BLaER1 treated with 17β-estradiol and CSF1 and Interleukin-3, amounts not matched to agents 10 nM and 100 nM (cell line): ENCODE data around the gene SMOC1.
A peak's percentile ranks its signal among the peaks of the same experiment; 100 is the strongest.

Experiments used
- H3K27ac ChIP-seq, 11 experiments: shearing (Covaris generic); formaldehyde crosslinking; 2 replicates each; pipeline ENCODE4 v1.8.1; 2022
- H3K27me3 ChIP-seq, 11 experiments: shearing (Covaris generic); formaldehyde crosslinking; 2 replicates each; pipeline ENCODE4 v1.8.1; 2022
- H3K36me3 ChIP-seq, 11 experiments: shearing (Covaris generic); formaldehyde crosslinking; 2 replicates each; pipeline ENCODE4 v1.8.1; 2022
- H3K4me1 ChIP-seq, 10 experiments: shearing (Covaris generic); formaldehyde crosslinking; 2 replicates each; pipeline ENCODE4 v1.8.1; 2022
- H3K4me2 ChIP-seq, 11 experiments: shearing (Covaris generic); formaldehyde crosslinking; 2 replicates each; pipeline ENCODE4 v1.8.1; 2022
- H3K4me3 ChIP-seq, 10 experiments: shearing (Covaris generic); formaldehyde crosslinking; 2 replicates each; pipeline ENCODE4 v1.8.1; 2022
- H3K9ac ChIP-seq, 11 experiments: shearing (Covaris generic); formaldehyde crosslinking; 2 replicates each; pipeline ENCODE4 v1.8.1; 2022
- H3K9me3 ChIP-seq, 11 experiments: shearing (Covaris generic); formaldehyde crosslinking; replicated peaks in 1 of 11; 2 replicates each; pipeline ENCODE4 v1.8.1; 2022
- H4K20me1 ChIP-seq, 11 experiments: shearing (Covaris generic); formaldehyde crosslinking; 2 replicates each; pipeline ENCODE4 v1.8.1; 2022
- Cebpa-rat ChIP-seq, 11 experiments: shearing (Covaris generic); IDR thresholded peaks; 2 replicates each; pipeline ENCODE4 v1.8.1; 2022

The SMOC1 gene

DNA sequence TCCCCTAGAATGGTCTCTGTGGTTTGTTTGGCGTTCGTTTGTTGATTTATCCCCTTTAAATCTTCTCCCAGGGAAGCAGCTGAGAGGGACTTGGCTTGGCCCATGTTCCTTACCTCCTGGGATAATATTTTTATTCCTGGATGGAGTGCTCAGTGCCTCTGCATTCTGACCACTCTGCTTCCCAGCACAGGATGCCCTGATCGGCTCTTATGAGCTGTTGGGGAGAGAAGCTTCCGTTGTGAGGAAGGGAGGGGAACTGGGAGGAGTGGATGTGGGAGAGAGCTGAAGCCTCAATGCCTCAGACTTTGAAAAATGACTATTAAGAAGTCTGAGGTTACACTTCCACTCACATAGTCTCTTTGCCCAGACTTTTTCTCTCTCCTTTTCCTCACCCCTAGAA is 114.8 kb downstream of the SMOC1 start:
- Histone ChIP-seq H3K36me3 (no peaks in the 10 kb centered on the region), H3K27me3 (no peaks in the 10 kb centered on the region), H3K4me3 (no peak overlapping the region), H3K4me2 (no peak overlapping the region), H3K27ac (no peak overlapping the region), H3K9ac (no peak overlapping the region), H4K20me1 (no peaks in the 10 kb centered on the region), H3K9me3 (peaks cover 0 to 2% (median 0%) of the 10 kb centered on the region in 11 experiments; a peak in 2 of 22 replicates), H3K4me1 (peaks cover 0 to 9% (median 2%) of the 10 kb centered on the region in 10 experiments; a peak in 5 of 20 replicates)
- no peak for TF ChIP-seq Cebpa-rat (IDR thresholded peaks at IDR 0.05)

DNA sequence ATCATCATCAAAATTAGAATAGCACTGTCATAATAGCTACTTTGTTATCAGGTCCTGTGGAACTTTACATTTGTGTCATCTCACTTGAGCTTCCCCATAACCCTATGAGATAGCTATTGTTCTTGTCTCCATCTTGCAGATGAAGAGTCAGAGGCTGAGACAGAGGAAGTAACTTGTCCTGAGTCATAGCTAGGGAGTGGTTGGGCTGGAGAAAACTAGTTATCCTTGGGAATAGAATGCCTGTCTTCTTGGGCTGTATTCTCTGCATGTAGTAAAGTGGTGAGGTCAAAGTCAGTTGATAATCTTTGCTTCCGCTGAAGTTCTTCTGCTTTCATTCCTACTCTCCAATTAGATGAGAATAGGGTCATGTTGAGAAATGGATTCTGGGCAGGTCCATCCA is 117.0 kb downstream of the SMOC1 start:
- H3K4me1 ChIP-seq: peaks cover 11 to 29% (median 23%) of the 10 kb centered on the region in 10 experiments
- no peak overlapping the region for H3K27ac ChIP-seq
- H3K4me2 ChIP-seq: peak overlapping the region in 3 of 11 experiments; percentile 3 to 16 (median 6); a peak in 1 of 22 replicates
- H3K27me3 ChIP-seq: no peaks in the 10 kb centered on the region
- H3K36me3 ChIP-seq: no peaks in the 10 kb centered on the region
- H3K9ac ChIP-seq: no peak overlapping the region
- TF ChIP-seq Cebpa-rat (IDR thresholded peaks at IDR 0.05): no peak
- no peaks in the 10 kb centered on the region for H3K9me3 ChIP-seq
- H4K20me1 ChIP-seq: no peaks in the 10 kb centered on the region
- no peak overlapping the region for H3K4me3 ChIP-seq

DNA sequence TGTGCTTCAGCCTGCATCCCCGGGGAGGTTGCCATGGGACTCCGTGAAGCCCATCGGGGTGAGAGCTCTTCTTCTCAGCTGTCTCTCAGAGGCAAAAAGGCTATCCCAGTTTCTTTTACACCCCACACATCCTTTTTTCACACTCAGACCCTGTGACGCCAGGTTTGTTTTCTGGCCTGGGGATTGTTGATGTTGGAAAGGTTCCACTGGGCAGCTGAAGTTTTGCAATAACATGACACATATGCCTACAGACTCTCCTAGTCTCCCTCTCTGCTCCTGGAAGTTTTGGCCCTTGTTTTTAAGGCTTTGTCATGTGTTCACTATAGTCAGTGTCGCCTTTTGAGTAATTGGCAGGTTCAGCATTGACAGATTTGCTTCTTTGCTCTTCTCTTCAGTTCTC is 118.6 kb downstream of the SMOC1 start:
- no peaks in the 10 kb centered on the region for H3K9me3 ChIP-seq
- no peaks in the 10 kb centered on the region for H3K36me3 ChIP-seq
- no peak overlapping the region for H3K4me2 ChIP-seq
- no peak overlapping the region for H3K4me3 ChIP-seq
- TF ChIP-seq Cebpa-rat (IDR thresholded peaks at IDR 0.05): no peak
- no peak overlapping the region for H3K27ac ChIP-seq
- no peaks in the 10 kb centered on the region for H4K20me1 ChIP-seq
- no peaks in the 10 kb centered on the region for H3K27me3 ChIP-seq
- H3K9ac ChIP-seq: no peak overlapping the region
- H3K4me1 ChIP-seq: peaks cover 14 to 33% (median 27%) of the 10 kb centered on the region in 10 experiments

DNA sequence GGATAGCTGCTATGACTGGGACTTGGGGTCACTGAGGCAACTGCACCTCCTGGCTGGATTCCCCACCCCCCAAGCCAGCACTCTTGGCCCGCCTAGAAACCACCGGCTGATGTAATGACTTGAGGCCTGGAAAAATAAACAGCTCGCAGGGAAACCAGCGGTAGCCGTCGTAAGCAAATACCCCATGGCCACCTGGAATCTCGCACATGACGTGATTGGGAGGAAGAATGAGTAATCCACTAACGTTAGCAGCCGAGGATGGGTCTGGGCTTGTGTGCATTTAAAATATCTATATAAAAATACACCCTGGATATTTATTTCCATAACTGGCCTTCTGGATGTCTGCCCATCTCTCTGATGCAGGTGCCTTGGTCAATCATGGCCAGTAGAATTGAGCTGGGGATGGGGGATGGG is 120.1 kb downstream of the SMOC1 start:
- no peak overlapping the region for H3K27ac ChIP-seq
- peaks cover 14 to 33% (median 27%) of the 10 kb centered on the region in 10 experiments for H3K4me1 ChIP-seq
- no peaks in the 10 kb centered on the region for H3K36me3 ChIP-seq
- H3K4me3 ChIP-seq: no peak overlapping the region
- no peak for TF ChIP-seq Cebpa-rat (IDR thresholded peaks at IDR 0.05)
- no peaks in the 10 kb centered on the region for H3K9me3 ChIP-seq
- no peaks in the 10 kb centered on the region for H4K20me1 ChIP-seq
- peak overlapping the region in 5 of 11 experiments; percentile 4 to 81 (median 10); a peak in 3 of 22 replicates for H3K4me2 ChIP-seq
- H3K27me3 ChIP-seq: no peaks in the 10 kb centered on the region
- H3K9ac ChIP-seq: no peak overlapping the region

DNA sequence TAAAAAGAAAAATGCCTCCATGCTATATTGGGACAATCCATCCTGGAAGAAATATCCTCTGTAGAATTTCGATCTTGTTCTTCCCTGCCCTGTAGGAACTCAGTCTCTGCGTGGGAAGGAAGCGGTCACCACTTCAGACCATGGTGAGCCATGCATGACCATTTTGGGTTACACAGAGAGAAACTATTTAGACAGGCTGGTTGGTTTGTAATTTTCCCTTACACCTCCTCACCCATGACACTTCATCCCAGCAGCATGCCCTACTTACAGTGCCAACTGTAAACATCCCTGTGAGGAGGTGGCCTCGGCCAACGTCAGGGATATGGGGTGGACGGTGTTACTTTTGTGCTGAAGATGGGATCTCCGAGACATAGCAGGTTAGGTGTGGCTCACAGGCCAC is 121.4 kb downstream of the SMOC1 start:
- H3K4me3 ChIP-seq: no peak overlapping the region
- TF ChIP-seq Cebpa-rat (IDR thresholded peaks at IDR 0.05): no peak
- H3K36me3 ChIP-seq: no peaks in the 10 kb centered on the region
- H3K27me3 ChIP-seq: no peaks in the 10 kb centered on the region
- no peaks in the 10 kb centered on the region for H4K20me1 ChIP-seq
- H3K9ac ChIP-seq: 0 out of 22 replicates have a peak overlapping the region, but pooled peaks of 1 of the 11 experiments have one; percentile 19
- H3K4me2 ChIP-seq: peak overlapping the region; percentile 64 to 88 (median 75)
- no peaks in the 10 kb centered on the region for H3K9me3 ChIP-seq
- peaks cover 14 to 33% (median 27%) of the 10 kb centered on the region in 10 experiments for H3K4me1 ChIP-seq
- H3K27ac ChIP-seq: 0 out of 22 replicates have a peak overlapping the region, but pooled peaks of 1 of the 11 experiments have one; percentile 26

DNA sequence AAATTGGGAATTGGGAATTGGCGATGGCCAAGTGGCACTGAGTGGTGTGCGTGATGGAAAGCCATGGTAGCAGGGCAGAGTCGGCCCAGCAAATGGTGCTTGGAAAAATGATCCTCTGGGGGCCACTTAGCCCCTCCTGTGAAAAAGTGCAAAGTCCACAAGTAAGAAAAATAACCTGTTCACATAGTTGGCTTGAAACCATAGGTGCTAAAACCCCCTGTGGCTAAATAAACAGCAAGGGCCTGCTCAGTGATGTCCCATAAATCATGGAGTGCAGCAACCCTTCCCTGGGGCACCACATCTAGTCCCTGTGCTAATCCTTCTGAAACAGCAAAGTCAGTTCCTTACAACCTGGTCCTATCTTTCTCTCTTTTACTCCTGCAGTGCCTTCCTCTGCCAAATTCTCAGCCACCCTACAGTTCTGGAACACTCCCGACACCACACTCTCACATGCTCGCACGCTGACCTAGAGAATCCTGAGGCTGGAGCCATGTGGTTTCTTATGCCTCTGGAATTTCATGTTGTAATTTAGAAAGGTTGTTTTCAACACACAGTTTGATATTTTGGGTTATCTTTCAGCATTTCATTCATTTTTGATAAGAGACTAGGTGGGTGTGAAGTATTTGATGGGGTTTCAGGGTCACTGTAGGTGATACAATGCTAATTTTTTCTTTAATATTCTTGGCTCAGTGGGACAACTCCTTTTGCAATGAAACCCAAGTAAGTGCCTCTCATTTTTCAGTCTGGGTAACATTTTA is 123.6 kb downstream of the SMOC1 start:
- no peaks in the 10 kb centered on the region for H3K36me3 ChIP-seq
- H3K4me1 ChIP-seq: peaks cover 19 to 45% (median 35%) of the 10 kb centered on the region in 10 experiments
- H3K4me2 ChIP-seq: no peak overlapping the region
- no peaks in the 10 kb centered on the region for H4K20me1 ChIP-seq
- no peak overlapping the region for H3K9ac ChIP-seq
- H3K27me3 ChIP-seq: no peaks in the 10 kb centered on the region
- H3K4me3 ChIP-seq: no peak overlapping the region
- TF ChIP-seq Cebpa-rat (IDR thresholded peaks at IDR 0.05): no peak
- no peaks in the 10 kb centered on the region for H3K9me3 ChIP-seq
- H3K27ac ChIP-seq: no peak overlapping the region

DNA sequence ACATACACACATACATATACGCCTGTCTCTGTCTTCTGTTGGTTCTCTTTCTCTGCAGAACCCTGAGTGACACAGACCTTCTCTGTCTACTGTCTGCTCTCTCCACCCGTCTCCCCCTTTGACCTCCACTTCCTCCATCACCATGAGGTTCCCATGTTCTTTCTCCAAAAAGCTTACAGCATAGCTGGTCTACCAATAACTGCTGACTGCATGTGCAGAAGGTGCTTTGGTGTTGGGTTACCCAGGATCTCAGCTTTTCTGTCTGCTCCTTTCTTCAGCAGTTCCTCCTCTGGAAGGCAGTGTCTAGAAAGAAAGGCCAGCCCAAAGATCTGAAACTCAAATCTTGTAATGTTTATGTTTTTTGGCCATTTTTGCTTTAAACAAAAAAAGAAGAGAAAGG is 125.6 kb downstream of the SMOC1 start:
- no peak overlapping the region for H3K27ac ChIP-seq
- H3K4me3 ChIP-seq: no peak overlapping the region
- H4K20me1 ChIP-seq: no peaks in the 10 kb centered on the region
- no peaks in the 10 kb centered on the region for H3K27me3 ChIP-seq
- peaks cover 35 to 54% (median 46%) of the 10 kb centered on the region in 10 experiments for H3K4me1 ChIP-seq
- no peak overlapping the region for H3K9ac ChIP-seq
- H3K4me2 ChIP-seq: no peak overlapping the region
- no peak for TF ChIP-seq Cebpa-rat (IDR thresholded peaks at IDR 0.05)
- H3K9me3 ChIP-seq: no peaks in the 10 kb centered on the region
- no peaks in the 10 kb centered on the region for H3K36me3 ChIP-seq

DNA sequence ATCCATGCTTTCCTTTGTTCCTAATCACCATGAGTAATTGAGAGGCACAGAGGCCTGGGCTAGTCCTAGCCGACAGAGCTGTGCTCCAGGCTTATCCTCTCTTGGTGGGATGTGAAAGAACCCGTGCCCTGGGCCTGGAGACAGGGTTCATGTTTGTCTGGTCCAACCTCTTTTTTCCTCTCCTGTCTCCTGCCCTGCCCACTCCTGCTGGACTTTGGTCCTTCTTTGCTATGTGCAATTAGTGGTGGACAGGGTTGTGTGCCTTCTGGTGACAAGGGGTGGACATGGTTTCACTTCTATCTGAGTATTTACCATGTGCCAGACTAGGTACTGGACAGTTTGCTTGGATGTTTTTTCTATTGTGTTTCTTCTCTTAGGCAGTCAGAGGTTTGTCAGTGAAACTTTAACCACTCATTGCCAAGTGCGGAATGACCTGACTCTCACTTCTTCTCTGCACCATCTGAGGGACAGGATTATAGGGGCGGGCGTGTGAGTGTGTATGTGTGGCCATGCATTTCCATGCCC is 126.1 kb downstream of the SMOC1 start:
- Histone ChIP-seq H3K4me1 (peaks cover 31 to 54% (median 46%) of the 10 kb centered on the region in 10 experiments), H3K27ac (no peak overlapping the region), H3K9me3 (no peaks in the 10 kb centered on the region), H3K36me3 (no peaks in the 10 kb centered on the region), H4K20me1 (no peaks in the 10 kb centered on the region), H3K4me2 (no peak overlapping the region), H3K9ac (no peak overlapping the region), H3K4me3 (no peak overlapping the region), H3K27me3 (no peaks in the 10 kb centered on the region)
- no peak for TF ChIP-seq Cebpa-rat (IDR thresholded peaks at IDR 0.05)

DNA sequence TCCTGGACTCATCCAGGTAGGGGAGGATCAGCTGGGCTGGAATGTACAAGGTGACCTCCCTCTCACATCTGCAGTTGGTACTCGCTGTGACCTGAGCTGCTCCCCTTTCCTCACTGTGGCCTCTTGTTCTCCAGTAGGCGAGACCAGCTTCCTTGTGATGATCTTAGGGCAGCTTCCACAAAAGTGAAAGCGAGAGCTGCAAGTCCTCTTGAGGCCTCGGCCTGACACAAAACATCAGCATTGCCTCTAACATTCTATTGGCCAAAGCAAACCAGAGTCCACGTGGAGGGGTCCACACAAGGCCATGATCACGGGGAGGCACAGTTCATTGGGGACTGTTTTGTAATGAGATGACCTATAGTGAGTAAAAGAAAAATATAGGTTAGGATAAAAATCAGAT is 127.5 kb downstream of the SMOC1 start:
- TF ChIP-seq Cebpa-rat (IDR thresholded peaks at IDR 0.05): no peak
- no peak overlapping the region for H3K27ac ChIP-seq
- peak overlapping the region in 10 of 11 experiments; percentile 1 to 48 (median 18); a peak in 13 of 22 replicates for H3K4me2 ChIP-seq
- peaks cover 21 to 54% (median 43%) of the 10 kb centered on the region in 10 experiments for H3K4me1 ChIP-seq
- no peaks in the 10 kb centered on the region for H3K27me3 ChIP-seq
- H3K36me3 ChIP-seq: no peaks in the 10 kb centered on the region
- H4K20me1 ChIP-seq: no peaks in the 10 kb centered on the region
- no peaks in the 10 kb centered on the region for H3K9me3 ChIP-seq
- no peak overlapping the region for H3K4me3 ChIP-seq
- H3K9ac ChIP-seq: no peak overlapping the region
